GM11168 (cell line): ENCODE results near the gene AKT2.
"Not testable (repeated sequence)": the region's sequence is repeated elsewhere in the genome, so short reads cannot be mapped to it uniquely, and the experiment has no call there.

Experiments
- in situ Hi-C: fragments of 300-500 bp; cut with MboI; formaldehyde crosslinking; loops from one replicate; pipeline ENCODE4 v1.12.0; 2022; ENCODE audit warnings: low sequenced_read_pairs; ENCODE audit not compliant: unreplicated experiment

The AKT2 gene

DNA sequence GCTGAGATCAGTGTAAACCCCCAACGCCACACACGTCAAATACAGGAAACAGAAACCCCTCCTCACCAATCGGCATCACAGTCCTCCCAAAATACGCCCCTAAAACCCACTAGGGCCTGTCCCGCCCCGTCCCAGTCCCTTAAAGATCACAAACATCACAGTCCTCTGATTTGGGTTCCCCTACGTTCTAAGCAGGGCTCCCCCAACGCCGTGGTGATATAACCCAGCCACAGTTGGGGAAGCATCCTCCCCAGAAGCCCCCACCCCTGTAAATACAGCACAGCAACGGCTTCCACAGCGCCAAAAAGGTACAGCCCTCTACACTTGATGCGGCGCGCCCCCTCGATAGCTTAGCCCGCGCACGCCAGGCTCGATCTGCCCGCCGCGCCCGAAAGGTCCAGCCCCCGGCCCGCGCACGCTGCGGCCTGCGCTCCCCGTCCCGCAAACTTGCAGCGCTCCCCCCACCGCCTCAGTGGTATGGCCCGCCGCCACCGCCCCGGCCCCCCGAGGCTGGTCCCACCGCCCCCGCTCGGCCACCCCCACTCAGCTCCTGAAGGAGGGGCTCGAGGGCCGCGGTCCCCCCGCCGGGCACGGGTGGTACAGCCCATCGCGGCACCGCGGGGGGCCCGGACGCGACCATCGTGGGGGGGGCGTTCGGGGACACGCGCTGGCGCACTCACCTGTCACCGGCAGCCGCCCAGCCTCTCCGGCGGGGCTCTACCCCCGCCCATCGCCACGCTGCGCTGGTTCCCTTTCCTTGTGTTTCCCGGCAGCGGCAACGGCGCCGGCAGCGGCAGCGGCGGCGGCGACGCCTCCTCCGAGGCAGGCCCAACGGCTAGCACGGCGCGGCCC, at the start of gene AKT2:
AKT2 (minus strand) TSS at position 845 of the 852 bp plus-strand sequence. CDS start 20,078 bp downstream, outside the sequence.
- in situ Hi-C loops, result no loop called here

DNA sequence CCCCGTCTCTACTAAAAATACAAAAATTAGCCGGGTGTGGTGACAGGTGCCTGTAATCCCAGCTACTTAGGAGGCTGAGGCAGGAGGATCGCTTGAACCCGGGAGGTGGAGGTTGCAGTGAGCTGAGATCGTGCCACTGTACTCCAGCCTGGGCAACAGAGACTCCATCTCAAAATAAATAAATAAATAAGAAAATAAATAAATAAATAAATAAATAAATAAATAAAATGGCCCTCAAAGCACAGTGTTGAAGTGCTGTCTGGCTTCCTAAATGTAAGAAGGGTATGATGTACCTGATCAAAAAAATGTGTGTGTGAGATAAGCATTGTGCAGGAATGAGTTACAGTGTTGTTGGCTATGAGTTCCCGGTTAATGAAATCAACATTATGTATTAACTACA, 47.9 kb upstream of the AKT2 start:
- in situ Hi-C loops, result not testable (repeated sequence)

DNA sequence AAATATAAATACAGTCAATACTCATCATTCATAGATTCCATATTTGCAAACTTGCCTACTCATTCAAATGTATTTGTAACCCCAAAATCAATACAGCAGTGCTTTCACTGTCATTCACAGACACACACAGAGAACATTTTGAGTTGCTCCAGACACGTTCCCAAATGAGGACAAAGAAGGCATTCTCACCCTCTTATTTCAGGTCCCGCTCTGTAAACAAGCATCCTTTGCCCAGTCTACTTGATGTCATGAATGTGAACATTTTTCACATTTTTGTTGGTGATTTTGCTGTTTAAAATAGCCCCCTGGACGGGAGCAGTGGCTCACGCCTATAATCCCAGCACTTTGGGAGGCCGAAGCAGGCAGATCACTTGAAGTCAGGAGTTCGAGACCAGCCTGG, 47.5 kb upstream of the AKT2 start:
- in situ Hi-C loops, result no loop called here

DNA sequence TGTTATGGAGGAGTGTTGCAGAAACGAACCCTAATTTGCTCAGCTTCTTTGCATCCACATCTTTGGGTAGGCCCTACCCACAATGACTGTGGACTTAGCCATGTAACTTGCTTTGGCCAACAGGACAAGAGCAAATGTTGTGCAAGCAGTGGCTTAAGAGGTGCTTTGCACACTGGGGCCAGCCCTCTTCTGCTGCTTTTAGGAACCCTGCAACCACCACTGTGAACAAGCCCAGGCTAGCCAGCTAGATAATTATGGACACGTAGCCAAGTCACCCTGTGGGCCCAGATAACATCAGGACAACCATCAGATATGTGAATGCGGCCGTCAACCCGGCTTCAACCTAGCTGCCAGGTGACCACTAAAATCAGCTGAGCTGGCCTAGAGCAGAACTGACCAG, 45.9 kb upstream of the AKT2 start:
- in situ Hi-C loops, result no loop called here

DNA sequence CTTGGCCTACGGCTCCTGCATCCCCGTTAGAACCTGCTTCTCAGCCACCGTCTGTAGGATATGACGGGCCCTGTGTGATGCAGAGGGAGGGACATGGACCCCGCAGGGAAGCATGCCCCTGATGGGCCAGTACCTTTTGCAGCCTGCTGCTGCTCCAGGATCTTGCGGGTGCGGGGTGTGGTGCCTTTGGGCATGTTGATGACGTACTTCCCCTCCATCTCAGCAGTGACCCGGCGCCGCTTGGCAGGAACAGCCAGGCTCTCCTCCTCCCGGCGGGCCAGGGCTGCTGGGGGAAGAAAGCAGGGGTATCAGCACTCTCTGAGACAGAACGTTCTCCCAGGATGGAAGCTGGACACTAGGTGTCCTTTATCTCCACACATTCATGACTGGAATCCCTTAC, 41.1 kb upstream of the AKT2 start:
- in situ Hi-C loops, result no loop called here

DNA sequence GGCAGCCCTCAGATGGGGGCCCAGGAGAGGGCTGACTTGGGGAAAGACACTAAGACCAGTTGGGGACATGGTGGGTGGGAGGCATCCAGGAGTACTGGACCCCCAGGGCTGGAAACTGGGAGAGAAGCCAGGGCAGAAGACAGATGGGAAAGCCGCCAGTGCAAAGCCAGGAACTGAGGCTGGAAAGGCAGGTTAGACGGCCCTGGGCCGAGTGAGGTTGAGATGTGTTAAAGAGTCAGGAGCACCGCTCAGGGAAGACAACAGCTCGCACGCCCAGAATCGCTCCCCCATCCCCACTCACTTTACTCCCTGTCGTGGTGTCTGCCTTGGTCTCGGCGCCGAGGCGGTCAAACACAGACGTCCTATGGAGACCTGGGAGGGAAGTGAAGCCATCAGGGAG, 38.6 kb upstream of the AKT2 start:
- in situ Hi-C loops, result no loop called here

DNA sequence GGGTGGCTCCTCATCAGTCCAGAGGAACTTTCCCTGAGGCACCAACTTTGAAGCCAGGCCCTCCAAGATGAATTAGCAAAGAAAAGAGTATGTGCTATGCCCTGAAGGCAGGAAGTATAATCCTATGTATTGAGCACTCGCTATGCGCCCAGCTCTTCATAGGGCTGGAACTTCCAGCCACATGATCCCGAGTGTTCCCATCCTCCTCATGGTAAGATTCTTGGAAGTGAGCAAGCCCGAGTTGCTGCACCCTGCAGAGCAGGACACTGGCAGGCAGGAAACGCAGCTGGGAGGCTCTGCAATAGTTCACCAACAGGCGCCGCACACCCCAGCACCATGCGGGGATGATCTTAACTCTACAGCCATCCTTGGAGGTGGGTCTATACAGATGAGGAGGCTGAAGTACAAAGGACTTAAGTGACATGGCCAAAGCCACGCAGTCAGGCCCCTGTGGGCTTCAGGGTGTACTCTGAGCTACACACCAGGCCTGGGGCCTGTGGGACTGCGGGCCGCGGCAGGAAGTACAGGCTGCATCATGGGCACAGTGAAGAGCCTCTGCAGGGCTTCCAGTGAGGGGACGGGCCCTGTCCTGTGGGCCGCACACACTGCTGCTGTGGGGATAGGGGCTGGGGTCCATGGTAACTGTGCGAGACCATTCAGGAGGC, 37.9 kb upstream of the AKT2 start:
- in situ Hi-C loops, result no loop called here

DNA sequence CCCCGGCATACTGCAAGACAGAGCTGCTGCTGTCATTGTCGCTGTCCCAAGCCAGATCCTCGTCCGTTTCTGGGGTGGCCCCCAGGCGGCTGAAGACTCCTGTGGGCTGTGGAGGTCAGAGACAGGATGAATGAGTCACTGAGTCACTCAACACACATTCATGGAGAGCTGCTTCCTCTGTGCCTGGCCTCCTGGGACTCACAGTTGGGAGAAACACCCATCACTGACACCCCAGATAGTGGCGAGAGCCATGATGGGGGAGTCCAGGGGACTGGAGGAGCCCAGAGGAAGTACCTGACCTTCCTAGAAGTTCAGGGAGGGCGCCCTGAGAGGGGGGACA, 37.1 kb upstream of the AKT2 start:
- in situ Hi-C loops, result no loop called here

DNA sequence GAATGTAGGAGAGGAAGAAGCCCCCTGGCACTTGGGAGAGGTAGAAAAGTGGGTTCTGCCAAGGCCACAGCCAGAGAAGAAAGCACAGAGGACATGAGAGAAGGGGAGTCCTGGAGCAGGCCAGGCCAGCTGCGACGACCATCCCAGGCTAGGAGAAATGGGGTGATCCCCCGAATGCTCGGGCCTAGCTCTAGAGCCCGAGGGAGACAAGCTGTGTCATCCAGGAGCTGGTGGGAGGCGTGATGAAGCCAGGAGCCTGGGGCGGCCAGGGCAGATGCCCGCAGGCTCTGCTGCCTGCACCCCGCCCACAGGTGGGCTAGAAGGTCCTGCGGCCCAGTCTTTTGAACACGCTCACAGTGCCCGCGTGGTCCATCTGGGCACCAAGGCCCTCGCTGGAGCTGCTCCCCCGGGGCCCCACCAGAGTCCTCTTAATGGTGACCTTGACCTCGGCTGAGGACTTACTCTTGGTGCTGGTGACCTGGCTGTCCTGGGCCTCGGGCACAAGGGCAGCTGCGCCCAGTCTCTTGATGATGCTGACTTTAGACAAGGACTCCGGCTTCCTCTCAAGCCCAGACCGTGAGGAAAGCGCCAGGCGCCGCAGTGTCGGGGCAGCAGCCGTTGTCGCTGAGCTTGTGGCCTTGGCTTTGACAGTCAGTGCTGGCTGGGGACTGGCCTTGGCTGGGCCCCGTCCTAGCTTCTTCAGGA, 36.6 kb upstream of the AKT2 start:
- in situ Hi-C loops, result no loop called here

DNA sequence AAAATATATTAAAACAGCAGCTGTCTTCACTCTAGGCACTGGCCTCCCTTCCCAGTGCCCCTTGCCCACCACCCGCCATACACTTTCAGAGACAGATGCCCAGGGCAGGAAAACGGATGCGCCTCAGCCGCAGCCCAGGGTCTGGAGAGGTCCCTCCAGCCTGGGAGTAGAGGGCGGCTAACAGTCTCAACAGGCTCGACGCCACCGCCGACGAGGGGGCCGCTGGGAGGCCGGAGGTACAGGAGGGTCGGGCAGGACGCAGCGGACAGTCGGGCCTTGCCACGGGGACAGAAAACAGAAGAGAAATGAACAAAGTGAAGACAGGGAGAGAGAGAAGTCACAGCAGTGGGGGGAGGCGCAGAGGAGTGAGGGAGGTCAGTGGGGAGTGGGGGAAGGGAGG, 35.9 kb upstream of the AKT2 start:
- in situ Hi-C loops, result no loop called here

DNA sequence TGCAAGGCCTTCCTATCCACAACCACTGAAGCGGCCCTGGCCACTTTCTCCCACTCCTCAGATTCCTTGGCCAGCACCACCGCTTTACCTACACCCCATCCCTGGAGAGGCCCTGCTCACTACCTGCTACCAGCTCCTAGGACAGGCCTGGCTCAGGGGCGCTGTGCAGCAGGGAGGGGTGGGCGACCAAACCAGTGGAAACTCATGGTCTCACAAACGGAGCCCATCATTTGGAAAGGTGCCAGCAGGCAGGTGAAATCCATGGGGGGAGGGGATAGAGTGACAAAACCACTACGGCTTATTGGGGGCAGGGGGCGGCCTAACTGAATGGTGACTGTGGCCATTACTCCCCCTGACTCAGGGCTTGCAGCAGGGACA, 35.4 kb upstream of the AKT2 start:
- in situ Hi-C loops, result no loop called here

DNA sequence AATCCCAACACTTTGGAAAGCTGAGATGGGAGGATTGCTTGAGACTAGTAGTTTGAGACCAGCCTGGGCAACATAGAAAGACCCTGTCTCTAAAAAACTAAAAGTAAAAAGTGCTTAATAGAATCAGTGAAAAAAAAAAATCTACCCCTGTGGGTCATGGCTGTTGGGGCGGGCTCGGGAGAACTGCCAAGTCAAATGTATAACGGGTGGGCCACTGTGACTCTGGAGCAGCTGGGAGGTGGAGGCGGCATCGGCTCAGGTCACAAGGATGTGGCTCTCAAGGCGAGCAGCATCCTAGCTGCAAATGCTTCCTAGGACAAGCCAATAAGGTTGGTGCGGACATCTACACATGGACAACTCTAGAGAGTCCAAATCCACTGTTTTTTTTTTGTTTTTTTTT, 32.2 kb upstream of the AKT2 start:
- in situ Hi-C loops, result no loop called here

DNA sequence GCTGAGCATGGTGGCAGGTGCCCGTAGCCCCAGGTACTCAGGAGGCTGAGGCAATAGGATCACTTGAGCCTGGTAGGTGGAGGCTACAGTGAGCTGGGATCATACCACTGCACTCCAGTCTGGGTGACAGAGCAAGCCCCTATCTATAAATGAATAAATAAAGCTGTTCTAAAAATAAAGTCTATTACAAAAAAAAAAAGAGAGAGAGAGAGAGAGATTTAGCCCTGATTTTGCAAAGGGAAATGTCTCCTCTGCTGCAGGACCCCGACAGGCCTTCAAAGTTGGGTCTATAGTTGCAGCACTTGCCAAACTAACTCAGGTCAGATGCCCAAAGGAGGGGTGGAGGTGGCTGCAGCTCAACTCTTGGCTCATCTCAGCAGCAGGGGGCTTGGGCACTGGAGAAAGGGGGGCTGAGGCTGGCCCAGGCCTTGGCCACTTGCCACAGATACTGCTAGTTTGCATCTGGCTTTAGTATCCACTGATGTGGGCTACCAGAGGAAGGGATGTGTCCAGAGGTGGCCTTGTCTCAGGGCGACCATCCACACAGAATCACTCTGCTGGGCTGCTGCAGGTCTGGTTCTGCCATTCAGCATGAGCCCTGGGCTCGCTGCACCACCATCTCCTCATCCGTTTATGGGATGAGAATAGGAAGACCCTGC, 30.8 kb upstream of the AKT2 start:
- in situ Hi-C loops, result no loop called here

DNA sequence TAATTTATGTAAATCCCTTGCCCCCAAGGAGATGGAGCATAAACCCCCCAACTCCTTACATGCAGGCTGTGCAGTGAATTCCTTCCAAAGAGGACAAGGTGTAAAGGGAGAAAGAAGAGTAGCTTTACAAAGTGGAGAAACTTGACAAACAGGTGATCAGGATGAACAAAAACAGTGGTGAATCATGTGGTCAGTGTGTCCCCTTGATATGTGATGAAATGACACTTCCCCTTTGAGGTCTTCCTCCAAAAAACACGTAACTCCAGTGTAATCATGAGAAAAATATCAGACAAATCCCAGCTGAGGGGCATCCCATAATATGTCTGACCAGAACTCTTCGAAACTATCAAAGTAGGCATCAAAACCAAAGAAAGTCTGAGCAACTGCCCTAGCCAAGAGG, 29.5 kb upstream of the AKT2 start:
- in situ Hi-C loops, result no loop called here

DNA sequence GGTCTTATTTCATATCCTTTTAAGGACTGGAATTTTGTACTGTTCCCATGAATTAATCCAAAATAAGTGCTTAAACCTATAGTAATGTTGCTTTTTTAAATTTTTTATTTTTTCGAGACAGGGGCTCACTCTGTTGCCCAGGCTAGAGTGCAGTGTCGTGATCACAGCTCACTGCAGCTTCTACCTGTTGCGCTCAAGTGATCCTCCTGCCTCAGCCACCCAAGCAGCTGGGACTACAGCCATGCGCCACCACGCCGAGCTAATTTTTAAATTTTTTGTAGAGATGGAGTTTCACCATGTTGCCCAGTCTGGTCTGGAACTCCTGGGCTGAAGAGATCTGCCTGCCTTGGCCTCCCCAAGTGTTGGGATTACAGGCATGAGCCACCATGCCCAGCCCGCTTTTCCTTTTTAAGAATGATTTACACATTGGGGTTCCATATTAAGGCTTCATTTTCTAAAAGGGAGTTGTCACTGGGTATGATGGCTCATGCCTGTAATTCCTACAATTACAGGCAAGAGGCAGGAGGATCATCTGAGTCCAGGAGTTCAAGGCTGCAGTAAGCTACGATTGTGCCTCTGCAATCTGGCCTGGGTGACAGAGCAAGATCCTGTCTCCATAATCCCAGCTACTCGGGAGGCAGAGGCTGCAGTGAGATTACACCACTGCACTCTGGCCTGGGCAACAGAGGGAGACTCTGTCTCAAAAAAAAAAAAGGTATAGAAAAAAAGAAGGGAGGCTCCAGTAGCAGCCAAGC, 28.3 kb upstream of the AKT2 start:
- in situ Hi-C loops, result no loop called here

DNA sequence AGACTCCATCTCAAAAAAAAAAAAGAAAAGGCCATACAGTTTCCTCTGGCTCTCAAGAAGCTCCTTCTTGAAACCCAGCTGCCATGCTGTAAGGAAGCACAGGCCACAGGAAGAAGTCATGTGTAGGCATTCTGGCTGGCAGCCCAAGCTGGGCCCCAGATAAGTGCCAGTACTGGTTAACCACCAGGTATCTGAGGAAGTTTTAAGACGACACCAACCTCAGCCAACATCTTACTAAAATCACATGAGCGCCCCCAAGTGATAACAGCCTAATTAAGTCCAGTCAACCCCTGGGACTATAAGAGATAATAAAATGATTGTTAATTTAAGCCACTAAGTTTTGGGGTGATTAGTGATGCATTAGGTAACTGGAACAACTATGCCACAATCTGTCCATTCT, 27.4 kb upstream of the AKT2 start:
- in situ Hi-C loops, result no loop called here

DNA sequence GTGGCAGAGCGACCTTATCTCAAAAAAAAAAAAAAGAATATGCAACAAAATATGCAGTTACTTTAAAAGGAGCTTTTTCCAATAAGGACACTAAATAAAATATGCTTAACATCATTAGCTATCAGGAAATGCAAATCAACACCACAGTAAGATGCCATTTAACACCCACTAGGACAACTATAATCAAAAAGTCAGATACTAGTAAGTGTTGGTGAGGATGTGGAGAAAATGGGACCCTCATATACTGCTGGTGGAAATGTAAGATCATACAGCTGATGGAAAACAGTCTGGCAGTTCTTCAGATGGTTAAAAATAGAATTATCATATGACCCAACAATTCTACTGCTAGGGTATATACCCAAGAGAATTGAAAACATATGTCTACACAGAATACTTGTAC, 24.5 kb upstream of the AKT2 start:
- in situ Hi-C loops, result no loop called here

DNA sequence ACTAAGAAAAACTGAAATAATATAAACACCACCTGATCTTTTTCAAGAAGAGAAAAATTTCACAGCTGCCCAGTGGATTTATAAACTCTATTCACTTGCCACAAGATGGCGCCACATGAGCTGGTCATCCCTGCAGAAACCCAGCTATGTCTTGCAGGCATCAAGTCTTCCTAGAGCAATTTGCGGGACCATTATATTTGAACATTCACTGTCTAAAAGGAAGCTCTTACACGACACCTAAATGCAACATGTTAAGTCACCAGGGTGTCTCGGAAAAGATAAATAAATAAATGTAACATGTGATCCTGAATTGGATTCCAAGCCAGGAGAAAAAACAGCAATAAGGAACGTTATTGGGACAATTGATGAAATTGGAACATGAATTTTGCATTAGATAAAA, 20.3 kb upstream of the AKT2 start:
- in situ Hi-C loops, result no loop called here

DNA sequence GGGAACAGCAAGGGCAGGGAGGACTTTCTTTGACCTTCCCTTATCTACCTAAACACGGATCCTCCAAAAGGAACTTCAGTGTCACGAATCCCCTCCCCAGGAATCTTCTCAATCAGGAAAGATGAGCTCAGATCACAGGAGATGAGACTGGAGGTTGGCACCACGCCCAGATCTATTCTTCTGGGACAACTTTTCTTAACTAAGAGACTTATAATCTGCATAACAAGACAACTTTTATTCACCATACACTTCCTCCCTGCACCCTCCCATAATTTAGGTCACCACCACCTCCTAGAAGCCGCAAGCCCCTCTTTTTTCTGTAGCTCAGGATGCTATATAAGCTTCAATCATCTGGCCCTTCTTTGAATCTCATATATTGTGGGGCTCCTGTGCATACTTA, 19.2 kb upstream of the AKT2 start:
- in situ Hi-C loops, result no loop called here

DNA sequence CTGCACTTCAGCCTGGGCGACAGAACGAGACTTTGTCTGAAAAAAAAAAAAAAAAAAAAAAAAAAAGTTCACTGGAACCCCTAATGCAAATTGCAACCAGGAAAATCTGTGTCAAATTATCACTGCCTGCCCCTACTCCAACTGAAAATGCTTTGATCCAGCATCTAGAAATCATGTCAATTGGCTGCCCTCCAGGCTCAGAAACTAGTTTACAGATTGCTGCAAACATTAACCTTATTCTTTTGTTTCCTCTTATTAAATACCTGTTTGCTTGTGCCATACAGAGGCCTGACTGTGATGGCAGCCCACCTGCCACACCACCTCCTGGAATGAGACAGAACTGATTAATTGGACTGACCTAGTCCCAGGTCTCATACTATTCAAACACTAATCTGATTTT, 18.6 kb upstream of the AKT2 start:
- in situ Hi-C loops, result no loop called here
